Inferior parietal cortex (tissue), 1 donor: ENCODE measurements around the gene PLCH2.
A peak's percentile ranks its signal among the peaks of the same experiment; 100 is the strongest.

ENCODE experiments used
- DNase-seq: peaks from one replicate; pipeline ENCODE4 v3.0.0-alpha.2; 2016; ENCODE audit errors: extremely low spot score

The PLCH2 gene

GRCh38 chr1:2513939-2514652, 38.0 kb downstream of the PLCH2 start:
- DNase-seq, result no peak

DNA sequence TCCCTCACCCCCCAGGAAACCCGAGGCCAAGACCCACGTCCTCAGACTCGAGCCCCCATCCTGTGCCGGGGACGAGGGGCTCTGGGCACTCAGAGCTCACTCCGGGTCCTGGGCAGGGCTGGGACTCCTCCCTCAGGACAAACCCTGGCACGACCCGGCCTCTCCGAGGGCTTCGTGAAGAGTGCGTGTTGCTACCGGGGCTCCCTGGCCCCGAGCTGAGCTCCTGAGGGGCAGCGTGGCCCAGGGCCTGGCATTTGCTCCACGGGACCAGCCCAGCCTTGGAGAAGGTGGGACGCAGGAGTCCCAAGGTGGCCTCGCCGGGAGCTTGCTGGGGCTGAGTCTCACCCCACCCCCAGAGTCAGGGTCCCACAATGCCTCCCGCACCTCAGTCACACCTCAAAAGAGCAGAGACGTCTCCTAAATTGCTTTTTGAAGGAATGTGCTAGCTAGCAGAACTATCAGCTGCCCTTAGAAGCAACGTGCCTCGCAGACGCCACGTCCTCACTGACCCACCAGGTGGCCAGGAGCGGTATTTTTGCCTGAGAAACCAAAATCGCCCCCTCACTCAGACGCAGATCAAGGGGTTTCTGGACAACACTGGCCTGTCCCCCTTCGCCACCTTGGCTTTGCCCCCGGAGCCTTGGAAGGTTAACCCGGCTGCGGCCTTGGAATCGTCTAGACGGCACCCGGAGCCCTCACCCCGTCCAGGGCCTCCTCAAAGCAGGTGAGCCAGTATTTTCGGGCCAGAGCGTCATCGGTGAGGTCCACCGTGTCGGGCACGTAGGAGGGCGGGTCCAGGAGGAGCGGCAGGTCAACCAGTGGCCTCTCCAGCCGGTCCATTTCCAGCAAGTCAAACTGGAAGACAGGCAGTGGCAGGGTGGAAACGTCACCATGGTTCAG, 39.0 kb downstream of the PLCH2 start:
- no peak for DNase-seq

DNA sequence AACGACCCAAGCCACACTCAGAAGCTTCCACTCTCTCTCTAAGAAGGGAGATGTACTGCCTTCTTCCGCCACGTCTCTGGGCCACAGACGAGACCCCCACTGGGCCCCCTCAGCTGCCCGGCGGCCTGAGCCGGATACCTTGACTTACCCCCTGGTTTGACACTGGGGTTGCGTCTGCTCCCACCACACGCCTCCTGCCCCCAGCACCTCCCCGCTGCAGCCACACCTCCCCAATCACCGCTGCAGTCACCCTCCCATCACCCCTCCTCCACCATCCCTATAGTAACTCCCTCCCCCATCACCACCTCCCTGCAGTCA, 39.6 kb downstream of the PLCH2 start:
- DNase-seq, result no peak

- DNase-seq, result no peak
Observed at GRCh38 chr1:2516124-2516523, 40.0 kb downstream of the PLCH2 start.

- no peak for DNase-seq
Observed at GRCh38 chr1:2516946-2517345, 40.9 kb downstream of the PLCH2 start.

GRCh38 chr1:2517966-2518365, 41.9 kb downstream of the PLCH2 start:
- DNase-seq, result no peak

DNA sequence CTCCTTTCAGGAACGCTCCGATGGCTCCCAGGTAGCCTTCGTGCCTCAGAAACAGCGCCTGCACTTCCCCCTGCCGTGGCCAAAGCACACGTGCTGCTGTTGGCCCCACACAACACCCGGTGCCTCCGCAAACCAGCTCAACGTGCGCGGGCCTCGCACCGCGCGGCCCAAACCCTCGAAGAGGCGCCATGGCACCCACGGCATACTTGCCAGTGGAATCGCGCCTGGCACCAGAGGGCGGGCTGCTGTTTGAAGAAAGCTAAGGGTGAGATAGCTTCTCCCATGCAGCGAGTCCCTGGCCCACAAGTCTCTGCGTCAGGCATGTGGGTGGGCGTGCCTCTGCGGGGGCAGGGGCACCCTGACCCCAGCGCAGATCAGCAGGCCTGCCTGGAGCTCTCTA, 42.4 kb downstream of the PLCH2 start:
- DNase-seq, result no peak

DNA sequence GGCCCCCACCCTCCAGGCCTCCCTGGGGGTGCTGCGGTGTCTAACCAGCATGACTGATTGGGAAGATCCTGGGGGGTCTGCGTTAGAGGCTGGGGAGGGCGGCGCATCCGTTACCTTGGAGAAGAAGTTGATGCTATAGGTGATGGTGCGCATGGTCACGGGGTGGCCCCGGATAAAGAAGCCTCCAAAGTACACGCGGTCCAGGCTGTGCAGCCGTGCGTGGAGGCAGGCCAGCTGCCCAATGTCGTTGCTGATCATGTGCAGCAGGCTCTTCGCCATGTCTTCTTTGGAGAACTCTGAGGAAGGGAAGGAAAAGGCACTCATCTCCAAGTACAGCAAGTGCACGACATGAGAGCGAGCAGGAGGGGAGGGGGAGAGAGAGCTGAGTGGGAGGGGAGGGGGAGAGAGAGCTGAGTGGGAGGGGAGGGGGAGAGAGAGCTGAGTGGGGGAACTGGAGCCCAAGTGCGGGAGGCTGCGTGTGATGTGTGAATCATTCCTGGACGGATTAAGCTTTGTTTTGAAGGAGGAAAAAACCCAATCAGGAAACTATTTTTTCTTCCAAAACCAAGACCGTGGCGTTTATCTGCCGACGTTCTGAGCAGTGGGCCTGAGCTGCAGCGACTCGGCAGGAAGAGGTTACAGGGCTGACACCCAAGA, 43.1 kb downstream of the PLCH2 start:
- DNase-seq, result no peak

DNA sequence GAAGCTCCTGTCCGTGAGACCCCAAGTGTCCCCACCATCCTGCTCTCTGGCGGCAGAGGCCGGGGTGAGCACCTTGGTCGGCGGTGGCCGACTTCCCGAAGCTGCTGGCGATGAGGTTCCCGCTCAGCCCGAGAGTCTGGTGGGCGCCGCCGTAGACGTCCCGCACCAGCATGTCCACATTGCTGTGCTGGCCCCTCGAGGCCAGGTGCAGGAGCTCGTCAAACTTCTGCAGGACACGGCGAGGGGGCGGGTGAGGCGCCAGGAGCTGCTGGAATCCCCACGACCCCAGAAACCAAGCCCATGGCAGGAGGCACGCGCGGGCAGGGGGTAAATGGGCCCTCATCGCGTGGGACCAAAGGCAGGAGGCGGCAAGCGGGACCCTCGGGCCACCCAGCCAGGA, 43.6 kb downstream of the PLCH2 start:
- DNase-seq, result no peak

DNA sequence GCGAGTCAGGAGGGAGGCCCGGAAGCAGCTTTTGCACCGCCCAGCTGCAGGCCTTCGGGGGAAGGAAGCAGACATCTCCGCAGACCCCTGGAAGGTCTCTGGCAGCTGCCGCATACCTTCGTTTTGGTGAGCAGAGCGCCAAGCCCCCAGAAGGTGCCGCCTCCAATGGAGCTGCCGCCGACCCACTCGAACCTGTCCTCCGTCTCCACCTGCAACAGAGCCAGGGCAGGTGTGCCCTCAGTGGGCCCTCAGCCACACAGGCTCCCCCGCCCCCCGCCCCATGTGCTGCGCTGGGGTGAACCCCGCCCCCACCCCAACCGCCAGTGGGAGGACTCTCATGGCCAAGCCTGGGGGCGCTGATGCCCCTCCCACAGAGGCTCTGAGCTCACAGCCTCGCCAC, 44.1 kb downstream of the PLCH2 start:
- DNase-seq, result no peak

DNA sequence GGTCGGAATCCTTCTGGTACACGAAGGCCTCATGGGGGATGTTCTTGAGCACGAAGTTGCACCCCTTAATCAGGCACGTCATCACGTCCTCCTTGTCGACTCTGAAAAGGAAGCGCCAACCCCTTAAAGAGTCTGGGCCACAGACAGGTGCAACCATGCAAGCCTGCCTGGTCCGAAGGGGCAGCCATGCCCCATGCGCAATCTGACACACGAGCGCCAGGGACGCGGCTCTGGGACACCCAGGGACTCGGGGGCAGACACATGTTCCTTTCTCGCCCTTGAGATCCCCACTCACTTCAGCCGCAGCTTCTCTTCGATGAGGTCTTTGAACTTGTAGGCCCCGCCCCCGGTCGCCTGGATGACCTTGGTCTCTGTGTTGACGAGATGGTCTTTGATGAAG, 44.7 kb downstream of the PLCH2 start:
- no peak for DNase-seq

- no peak for DNase-seq
Observed at GRCh38 chr1:2522230-2522629, 46.1 kb downstream of the PLCH2 start.

DNA sequence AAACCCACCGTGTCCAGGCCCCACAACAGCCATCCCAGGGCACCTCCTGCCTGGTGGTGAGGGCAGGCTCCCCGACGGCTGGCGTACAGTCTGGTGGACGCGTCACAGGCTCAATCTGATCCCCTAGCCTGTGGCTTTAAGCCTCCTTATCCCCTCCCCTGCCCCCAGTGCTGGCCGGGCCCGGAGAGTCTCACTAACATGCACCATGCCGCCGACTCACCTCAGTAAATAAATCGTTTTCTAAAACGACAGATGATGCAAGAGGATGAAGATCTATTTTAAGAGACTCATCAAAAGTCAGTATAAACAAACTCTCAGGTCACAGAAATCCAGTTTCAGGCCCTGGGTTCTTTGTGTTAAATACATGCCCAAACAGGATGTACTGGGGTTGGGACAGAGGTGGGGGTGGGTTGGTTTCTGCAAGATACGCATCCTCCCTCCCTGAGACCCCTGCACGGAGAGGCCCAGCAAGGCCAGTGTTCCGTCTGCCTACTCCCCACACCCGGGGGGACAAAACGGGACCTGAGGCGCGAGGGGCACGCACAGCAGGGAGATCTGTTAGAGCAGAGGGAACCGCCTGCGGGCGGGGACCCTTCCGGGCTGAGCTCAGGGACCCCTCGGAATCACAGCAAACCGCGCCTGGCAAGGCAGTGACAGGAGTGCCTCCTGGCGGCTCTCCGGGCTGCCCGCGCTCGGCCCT, 47.3 kb downstream of the PLCH2 start:
- DNase-seq, result no peak

DNA sequence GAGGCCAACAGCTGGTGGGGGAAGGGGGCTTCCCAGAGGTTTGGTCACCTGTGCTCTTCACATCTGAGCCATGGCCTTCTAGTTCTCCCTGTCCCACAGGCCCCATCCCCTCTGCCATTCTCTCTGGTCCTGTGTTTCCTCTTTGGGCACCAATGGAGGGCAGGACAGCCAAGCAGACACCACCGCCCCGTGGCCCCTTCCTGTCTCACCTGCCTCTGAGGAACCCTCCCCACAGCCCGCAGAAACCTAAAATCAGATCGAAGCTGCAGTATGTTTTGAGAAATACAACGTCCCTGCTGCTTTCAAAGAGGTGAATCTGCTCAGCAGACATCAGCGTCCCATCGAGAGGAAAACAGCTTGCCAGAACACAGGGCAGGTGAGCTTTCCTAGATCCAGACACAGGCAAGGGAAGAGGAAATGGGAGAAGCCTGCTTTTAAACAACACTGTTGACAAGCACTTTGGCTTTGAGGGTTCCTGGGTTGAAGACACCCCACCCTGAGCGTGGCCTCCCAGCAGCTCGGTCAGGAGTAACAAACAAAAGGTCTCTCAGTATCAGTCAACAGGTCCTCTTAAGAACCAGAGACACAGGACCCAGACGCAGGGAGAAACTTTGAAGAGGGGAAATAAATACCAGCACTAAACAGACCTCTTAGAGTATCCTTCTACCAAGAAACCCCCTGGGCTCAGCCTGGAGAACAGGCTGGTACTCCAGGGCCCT, 48.0 kb downstream of the PLCH2 start:
- DNase-seq, result no peak

GRCh38 chr1:2525572-2525919, 49.5 kb downstream of the PLCH2 start:
- no peak for DNase-seq

GRCh38 chr1:2525920-2526823, 50.1 kb downstream of the PLCH2 start, which contains the start of gene PANK4:
TSS of gene PANK4 (minus strand) at chr1:2526596. CDS start at chr1:2526587, 9 bp downstream.
- DNase-seq, result peak; percentile 91

GRCh38 chr1:2526824-2527555, 50.9 kb downstream of the PLCH2 start:
- DNase-seq, result peak; percentile 53

DNA sequence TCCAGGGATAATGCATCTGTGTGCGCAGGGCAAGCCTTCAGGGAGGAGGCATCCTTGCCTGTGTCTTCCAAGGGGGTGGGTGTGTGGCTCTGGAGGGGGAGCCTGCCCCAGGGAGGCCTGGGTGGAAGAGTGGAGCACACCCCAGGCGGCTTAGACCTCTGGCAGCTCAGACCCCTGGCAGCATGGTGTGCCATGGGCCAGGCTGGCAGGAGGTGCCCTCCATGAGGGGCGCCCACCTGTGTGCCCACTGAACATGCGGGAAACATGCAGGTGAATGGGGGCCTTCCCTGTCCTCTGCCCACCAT, 51.4 kb downstream of the PLCH2 start:
- no peak for DNase-seq

GRCh38 chr1:2528016-2528415, 51.9 kb downstream of the PLCH2 start:
- DNase-seq, result no peak

GRCh38 chr1:2528611-2528965, 52.5 kb downstream of the PLCH2 start:
- no peak for DNase-seq
